A673 (cell line): Measurements from ENCODE around the gene SNX10.

Source experiments
- EZH2 ChIP-seq: fragments of 200-600 bp; sonication (generic); IDR thresholded peaks from 2 replicates; pipeline ENCODE4 v1.6.1; 2017; ENCODE audit warnings: borderline replicate concordance, low read depth, mild to moderate bottlenecking, mixed read lengths, antibody characterized with exemption, low read length; ENCODE audit not compliant: poor library complexity, severe bottlenecking
- TF ChIP-seq, protein P1 (sequence below): fragments of 300-800, 200-600 bp; sonication (generic); conservative IDR thresholded peaks from 2 replicates; pipeline ENCODE4 v1.5.1; 2017; ENCODE audit warnings: low read depth, mild to moderate bottlenecking, antibody characterized with exemption, low read length, moderate library complexity, mixed read lengths

DNA sequence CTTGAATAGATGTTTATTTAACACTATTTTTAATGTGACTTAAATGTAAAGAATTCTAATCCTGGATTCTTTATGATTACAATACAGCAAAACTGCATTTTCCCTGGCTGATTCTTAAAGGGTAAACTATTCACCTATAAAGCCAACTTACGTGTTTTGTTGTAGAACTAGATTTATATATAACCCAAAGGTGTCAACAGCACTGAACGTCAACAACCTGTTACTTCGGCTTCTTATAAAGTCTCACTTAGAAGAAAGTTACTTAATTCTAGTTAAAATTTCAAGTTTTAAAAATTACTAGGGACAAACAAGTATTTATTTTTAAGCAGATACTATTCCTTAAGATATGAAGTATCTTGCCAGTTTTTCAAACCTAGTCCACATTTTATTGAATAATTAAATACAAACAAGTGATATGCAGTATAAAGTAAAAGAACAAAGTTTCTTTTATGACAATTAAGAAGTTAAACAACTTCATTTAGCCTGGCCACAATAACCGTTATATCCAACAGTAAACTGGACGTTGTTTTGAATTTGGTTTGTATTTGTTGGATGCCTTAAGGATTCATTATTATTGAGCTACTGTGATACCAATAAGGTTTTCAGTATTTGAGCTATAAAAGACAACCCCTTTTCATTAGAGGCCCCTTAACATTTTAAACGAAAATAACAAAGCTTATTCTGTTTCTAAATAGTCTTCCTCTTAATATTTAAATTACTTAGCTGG is 83.1 kb downstream of the SNX10 start:
- TF ChIP-seq EZH2, result no peak
- TF ChIP-seq, protein P1, sequence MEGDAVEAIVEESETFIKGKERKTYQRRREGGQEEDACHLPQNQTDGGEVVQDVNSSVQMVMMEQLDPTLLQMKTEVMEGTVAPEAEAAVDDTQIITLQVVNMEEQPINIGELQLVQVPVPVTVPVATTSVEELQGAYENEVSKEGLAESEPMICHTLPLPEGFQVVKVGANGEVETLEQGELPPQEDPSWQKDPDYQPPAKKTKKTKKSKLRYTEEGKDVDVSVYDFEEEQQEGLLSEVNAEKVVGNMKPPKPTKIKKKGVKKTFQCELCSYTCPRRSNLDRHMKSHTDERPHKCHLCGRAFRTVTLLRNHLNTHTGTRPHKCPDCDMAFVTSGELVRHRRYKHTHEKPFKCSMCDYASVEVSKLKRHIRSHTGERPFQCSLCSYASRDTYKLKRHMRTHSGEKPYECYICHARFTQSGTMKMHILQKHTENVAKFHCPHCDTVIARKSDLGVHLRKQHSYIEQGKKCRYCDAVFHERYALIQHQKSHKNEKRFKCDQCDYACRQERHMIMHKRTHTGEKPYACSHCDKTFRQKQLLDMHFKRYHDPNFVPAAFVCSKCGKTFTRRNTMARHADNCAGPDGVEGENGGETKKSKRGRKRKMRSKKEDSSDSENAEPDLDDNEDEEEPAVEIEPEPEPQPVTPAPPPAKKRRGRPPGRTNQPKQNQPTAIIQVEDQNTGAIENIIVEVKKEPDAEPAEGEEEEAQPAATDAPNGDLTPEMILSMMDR, result no peak
